Tibial nerve (tissue), 4 donors: ENCODE results near the gene ARHGEF37.

Source experiments
- EP300 ChIP-seq, 2 donors: sonication (generic); formaldehyde crosslinking; IDR thresholded peaks; one replicate each; pipeline ENCODE4 v1.6.1; 2017; ENCODE audit warnings: antibody characterized with exemption in 2 of 2, mild to moderate bottlenecking in 1 of 2
- POLR2A ChIP-seq, 2 donors: fragments of 450-650 bp; IDR thresholded peaks; one replicate each; pipeline ENCODE4 v1.6.1; 2017; ENCODE audit warnings: antibody characterized with exemption in 2 of 2, mild to moderate bottlenecking in 2 of 2, moderate library complexity in 2 of 2
- TF ChIP-seq, protein P1 (sequence below), 5 experiments: fragments of 200-600 bp in 3 of 5; fragments of 450-650 bp in 2 of 5; sonication (generic) in 3 of 5; IDR thresholded peaks; one replicate each; pipeline ENCODE4 v1.5.1; 2016 to 2019; ENCODE audit warnings: antibody characterized with exemption in 5 of 5, mild to moderate bottlenecking in 3 of 5, moderate library complexity in 2 of 5

GRCh38 chr5:149641000-149641576 lies 59.8 kb downstream of the ARHGEF37 start:
- TF ChIP-seq, protein P1, sequence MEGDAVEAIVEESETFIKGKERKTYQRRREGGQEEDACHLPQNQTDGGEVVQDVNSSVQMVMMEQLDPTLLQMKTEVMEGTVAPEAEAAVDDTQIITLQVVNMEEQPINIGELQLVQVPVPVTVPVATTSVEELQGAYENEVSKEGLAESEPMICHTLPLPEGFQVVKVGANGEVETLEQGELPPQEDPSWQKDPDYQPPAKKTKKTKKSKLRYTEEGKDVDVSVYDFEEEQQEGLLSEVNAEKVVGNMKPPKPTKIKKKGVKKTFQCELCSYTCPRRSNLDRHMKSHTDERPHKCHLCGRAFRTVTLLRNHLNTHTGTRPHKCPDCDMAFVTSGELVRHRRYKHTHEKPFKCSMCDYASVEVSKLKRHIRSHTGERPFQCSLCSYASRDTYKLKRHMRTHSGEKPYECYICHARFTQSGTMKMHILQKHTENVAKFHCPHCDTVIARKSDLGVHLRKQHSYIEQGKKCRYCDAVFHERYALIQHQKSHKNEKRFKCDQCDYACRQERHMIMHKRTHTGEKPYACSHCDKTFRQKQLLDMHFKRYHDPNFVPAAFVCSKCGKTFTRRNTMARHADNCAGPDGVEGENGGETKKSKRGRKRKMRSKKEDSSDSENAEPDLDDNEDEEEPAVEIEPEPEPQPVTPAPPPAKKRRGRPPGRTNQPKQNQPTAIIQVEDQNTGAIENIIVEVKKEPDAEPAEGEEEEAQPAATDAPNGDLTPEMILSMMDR (IDR thresholded peaks at IDR 0.05): peak in 2 of 5 experiments; percentile 4 to 9
- TF ChIP-seq EP300 (IDR thresholded peaks at IDR 0.05): peak in 1 of 2 donors; percentile 19
- no peak for TF ChIP-seq POLR2A (IDR thresholded peaks at IDR 0.05)
